ENCODE measurements around the gene FLRT1.

Gene FLRT1

GRCh38 chr11:64035576-64035975 is at the start of gene FLRT1:
TSS of gene FLRT1 (plus strand) at chr11:64035931. CDS start at chr11:64116268, 80,337 bp downstream.
- Histone ChIP-seq H3K27ac (0 out of 2 replicates have a peak within 1 kb of the TSS, but pooled peaks have one; percentile 18), H3K27me3 (ENCODE audit: insufficient read depth, low read depth, severe bottlenecking) (peaks cover 4% of the 10 kb centered on the region), H3K4me3 (ENCODE audit: low read depth, low read length) (peak within 1 kb of the TSS; percentile 47), H3K36me3 (no peaks in the 10 kb centered on the region), H3K9me3 (ENCODE audit: severe bottlenecking) (no peaks in the 10 kb centered on the region)
- no peak for TF ChIP-seq CTCF (IDR thresholded peaks at IDR 0.05; ENCODE audit: low read depth, low read length)
- DNase-seq: no peak

GRCh38 chr11:63986156-63986931 is 49.4 kb upstream of the FLRT1 start, which contains the start of gene OTUB1:
TSS of gene OTUB1 (plus strand) at chr11:63986438. CDS start at chr11:63986457, 19 bp downstream.
- DNase-seq: peak; percentile 96
- H3K27me3 ChIP-seq (ENCODE audit: insufficient read depth, low read depth, severe bottlenecking): no peaks in the 10 kb centered on the region
- H3K27ac ChIP-seq: peak within 1 kb of the TSS; percentile 81
- TF ChIP-seq CTCF (IDR thresholded peaks at IDR 0.05; ENCODE audit: low read depth, low read length): no peak
- no peaks in the 10 kb centered on the region for H3K9me3 ChIP-seq (ENCODE audit: severe bottlenecking)
- peaks cover 25% of the 10 kb centered on the region for H3K36me3 ChIP-seq
- H3K4me3 ChIP-seq (ENCODE audit: low read depth, low read length): peak within 1 kb of the TSS; percentile 80

- Histone ChIP-seq H3K4me3 (ENCODE audit: low read depth, low read length) (peak overlapping the region; percentile 80), H3K36me3 (peaks cover 27% of the 10 kb centered on the region), H3K27ac (peak overlapping the region; percentile 81), H3K9me3 (ENCODE audit: severe bottlenecking) (no peaks in the 10 kb centered on the region), H3K27me3 (ENCODE audit: insufficient read depth, low read depth, severe bottlenecking) (no peaks in the 10 kb centered on the region)
- no peak for TF ChIP-seq CTCF (IDR thresholded peaks at IDR 0.05; ENCODE audit: low read depth, low read length)
- DNase-seq: no peak
Measured at GRCh38 chr11:63986932-63987513, 48.7 kb upstream of the FLRT1 start.

- DNase-seq: no peak
- no peaks in the 10 kb centered on the region for H3K9me3 ChIP-seq (ENCODE audit: severe bottlenecking)
- H3K4me3 ChIP-seq (ENCODE audit: low read depth, low read length): no peak overlapping the region
- peaks cover 48% of the 10 kb centered on the region for H3K36me3 ChIP-seq
- TF ChIP-seq CTCF (IDR thresholded peaks at IDR 0.05; ENCODE audit: low read depth, low read length): no peak
- H3K27ac ChIP-seq: no peak overlapping the region
- no peaks in the 10 kb centered on the region for H3K27me3 ChIP-seq (ENCODE audit: insufficient read depth, low read depth, severe bottlenecking)
Measured at GRCh38 chr11:63991558-63991957, 44.2 kb upstream of the FLRT1 start.

GRCh38 chr11:63993100-63993499 is 42.6 kb upstream of the FLRT1 start:
- peaks cover 62% of the 10 kb centered on the region for H3K36me3 ChIP-seq
- no peak for DNase-seq
- no peak overlapping the region for H3K4me3 ChIP-seq (ENCODE audit: low read depth, low read length)
- H3K27me3 ChIP-seq (ENCODE audit: insufficient read depth, low read depth, severe bottlenecking): no peaks in the 10 kb centered on the region
- H3K27ac ChIP-seq: no peak overlapping the region
- no peak for TF ChIP-seq CTCF (IDR thresholded peaks at IDR 0.05; ENCODE audit: low read depth, low read length)
- no peaks in the 10 kb centered on the region for H3K9me3 ChIP-seq (ENCODE audit: severe bottlenecking)
